ENCODE results near the gene ARHGDIB. TPM values are rescaled to one million over a fixed set of nuclear protein-coding genes. Genes with fewer than 3 reads are reported as not detected.
A peak's percentile ranks its signal among the peaks of the same experiment; 100 is the strongest.

Gene ARHGDIB
- total RNA-seq, 1 experiment from 2014 or later = 7.7 TPM

DNA sequence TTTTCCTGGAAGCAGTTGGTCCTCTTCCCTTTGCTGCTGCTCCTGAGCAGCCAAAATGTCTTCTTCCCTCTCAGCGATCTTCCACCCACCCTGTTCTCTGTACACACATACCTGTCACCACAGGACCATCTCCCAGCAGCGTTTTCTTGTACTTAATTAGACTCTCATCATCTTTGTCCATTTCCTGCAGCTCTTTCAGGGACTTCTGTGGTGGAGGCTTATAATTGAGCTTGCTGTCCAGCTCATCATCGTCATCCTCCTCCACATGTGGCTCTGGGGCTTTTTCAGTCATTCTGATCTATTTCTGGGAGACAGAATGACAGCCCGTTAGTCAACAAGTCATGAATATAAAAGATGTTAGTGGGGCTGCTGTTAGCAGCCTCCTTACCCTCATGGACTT, 11.0 kb downstream of the ARHGDIB start:
- no peaks in the 10 kb centered on the region for H3K9me3 Mint-ChIP-seq (ENCODE audit: unreplicated experiment)
- intact Hi-C loops (cut with micrococcal nuclease) = no loop called here
- ChIA-PET CTCF (interaction anchor here (1.5 to 1.7 kb wide), 2 partner anchors 31 to 103 kb away, joined by 3 read pairs; no protein-coding TSS in a partner anchor), POLR2A (no interaction called here)
- H3K27ac Mint-ChIP-seq (ENCODE audit: low read depth, unreplicated experiment) = peak overlapping the region; percentile 77
- peaks cover 6% of the 10 kb centered on the region for H3K36me3 Mint-ChIP-seq (ENCODE audit: insufficient read depth, unreplicated experiment)
- TF ChIP-seq, protein P1, sequence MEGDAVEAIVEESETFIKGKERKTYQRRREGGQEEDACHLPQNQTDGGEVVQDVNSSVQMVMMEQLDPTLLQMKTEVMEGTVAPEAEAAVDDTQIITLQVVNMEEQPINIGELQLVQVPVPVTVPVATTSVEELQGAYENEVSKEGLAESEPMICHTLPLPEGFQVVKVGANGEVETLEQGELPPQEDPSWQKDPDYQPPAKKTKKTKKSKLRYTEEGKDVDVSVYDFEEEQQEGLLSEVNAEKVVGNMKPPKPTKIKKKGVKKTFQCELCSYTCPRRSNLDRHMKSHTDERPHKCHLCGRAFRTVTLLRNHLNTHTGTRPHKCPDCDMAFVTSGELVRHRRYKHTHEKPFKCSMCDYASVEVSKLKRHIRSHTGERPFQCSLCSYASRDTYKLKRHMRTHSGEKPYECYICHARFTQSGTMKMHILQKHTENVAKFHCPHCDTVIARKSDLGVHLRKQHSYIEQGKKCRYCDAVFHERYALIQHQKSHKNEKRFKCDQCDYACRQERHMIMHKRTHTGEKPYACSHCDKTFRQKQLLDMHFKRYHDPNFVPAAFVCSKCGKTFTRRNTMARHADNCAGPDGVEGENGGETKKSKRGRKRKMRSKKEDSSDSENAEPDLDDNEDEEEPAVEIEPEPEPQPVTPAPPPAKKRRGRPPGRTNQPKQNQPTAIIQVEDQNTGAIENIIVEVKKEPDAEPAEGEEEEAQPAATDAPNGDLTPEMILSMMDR (IDR thresholded peaks at IDR 0.05; ENCODE audit: unreplicated experiment) = no peak
- BruUV-seq (replicated peaks) = no TSS peak
- no peak overlapping the region for H3K4me3 Mint-ChIP-seq (ENCODE audit: unreplicated experiment)
- H3K27me3 Mint-ChIP-seq (ENCODE audit: insufficient read depth, unreplicated experiment) = no peaks in the 10 kb centered on the region
- H3K4me1 Mint-ChIP-seq (ENCODE audit: insufficient read depth, unreplicated experiment) = peaks cover 50% of the 10 kb centered on the region
- no peak for DNase-seq (ENCODE audit: unreplicated experiment)

DNA sequence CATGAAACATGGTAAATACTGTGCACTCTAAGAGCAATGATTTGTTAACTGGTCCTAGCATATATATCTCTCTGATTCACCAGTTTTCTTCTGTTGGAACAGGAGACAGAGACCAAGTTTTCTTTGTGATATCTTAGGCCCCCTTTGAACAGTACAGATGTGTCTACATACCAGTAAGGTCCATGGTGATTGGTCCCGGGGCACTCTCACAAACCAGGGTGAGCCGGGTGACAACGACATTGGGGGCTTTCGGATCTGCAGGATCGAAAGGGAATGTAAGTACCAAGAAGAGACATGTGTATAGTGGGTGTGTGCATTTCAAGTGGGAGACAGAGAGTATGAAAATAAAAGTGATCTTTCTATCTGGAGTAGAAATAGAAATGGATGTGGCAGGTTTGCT, 11.8 kb downstream of the ARHGDIB start:
- Mint-ChIP-seq H3K27ac (ENCODE audit: low read depth, unreplicated experiment) (peak overlapping the region; percentile 77), H3K9me3 (ENCODE audit: unreplicated experiment) (no peaks in the 10 kb centered on the region), H3K36me3 (ENCODE audit: insufficient read depth, unreplicated experiment) (peaks cover 6% of the 10 kb centered on the region), H3K4me1 (ENCODE audit: insufficient read depth, unreplicated experiment) (peaks cover 50% of the 10 kb centered on the region), H3K4me3 (ENCODE audit: unreplicated experiment) (no peak overlapping the region), H3K27me3 (ENCODE audit: insufficient read depth, unreplicated experiment) (no peaks in the 10 kb centered on the region)
- intact Hi-C loops (cut with micrococcal nuclease) = no loop called here
- TF ChIP-seq, protein P1 (IDR thresholded peaks at IDR 0.05; ENCODE audit: unreplicated experiment) = no peak
- ChIA-PET CTCF (no interaction called here), POLR2A (no interaction called here)
- BruUV-seq (replicated peaks) = no TSS peak
- no peak for DNase-seq (ENCODE audit: unreplicated experiment)

DNA sequence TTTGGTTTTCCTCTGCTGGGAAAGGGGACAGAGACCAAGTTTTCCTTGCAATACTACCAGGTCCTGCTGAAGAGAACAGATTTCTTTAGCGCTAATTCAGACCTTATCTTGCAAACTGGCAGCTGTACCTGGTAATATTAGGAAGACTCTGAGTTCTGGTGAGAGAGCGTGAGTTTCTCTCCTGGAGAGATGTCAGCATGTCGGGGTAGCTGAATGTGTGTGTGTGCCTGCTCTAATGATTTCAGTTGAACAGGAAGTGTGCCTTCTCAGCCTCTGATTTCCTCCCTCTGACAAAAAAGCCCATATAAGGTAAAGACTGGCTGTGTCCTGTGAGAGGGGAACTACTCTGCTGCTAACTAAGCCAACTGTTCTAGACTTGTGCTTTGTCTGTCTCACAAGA, 12.7 kb downstream of the ARHGDIB start:
- Mint-ChIP-seq H3K4me1 (ENCODE audit: insufficient read depth, unreplicated experiment) (peaks cover 46% of the 10 kb centered on the region), H3K36me3 (ENCODE audit: insufficient read depth, unreplicated experiment) (peaks cover 7% of the 10 kb centered on the region), H3K27ac (ENCODE audit: low read depth, unreplicated experiment) (peak overlapping the region; percentile 77), H3K27me3 (ENCODE audit: insufficient read depth, unreplicated experiment) (no peaks in the 10 kb centered on the region), H3K9me3 (ENCODE audit: unreplicated experiment) (no peaks in the 10 kb centered on the region), H3K4me3 (ENCODE audit: unreplicated experiment) (no peak overlapping the region)
- no TSS peak for BruUV-seq (replicated peaks)
- intact Hi-C loops (cut with micrococcal nuclease) = no loop called here
- TF ChIP-seq, protein P1 (IDR thresholded peaks at IDR 0.05; ENCODE audit: unreplicated experiment) = no peak
- DNase-seq (ENCODE audit: unreplicated experiment) = no peak
- ChIA-PET CTCF (interaction anchor here (0.7 kb wide), 2 partner anchors 13 to 42 kb away, joined by 3 to 4 read pairs; no protein-coding TSS in a partner anchor), POLR2A (interaction anchor here (0.6 to 0.9 kb wide), 4 partner anchors 10 to 211 kb away, joined by 3 to 4 read pairs (median 3); no protein-coding TSS in a partner anchor)

DNA sequence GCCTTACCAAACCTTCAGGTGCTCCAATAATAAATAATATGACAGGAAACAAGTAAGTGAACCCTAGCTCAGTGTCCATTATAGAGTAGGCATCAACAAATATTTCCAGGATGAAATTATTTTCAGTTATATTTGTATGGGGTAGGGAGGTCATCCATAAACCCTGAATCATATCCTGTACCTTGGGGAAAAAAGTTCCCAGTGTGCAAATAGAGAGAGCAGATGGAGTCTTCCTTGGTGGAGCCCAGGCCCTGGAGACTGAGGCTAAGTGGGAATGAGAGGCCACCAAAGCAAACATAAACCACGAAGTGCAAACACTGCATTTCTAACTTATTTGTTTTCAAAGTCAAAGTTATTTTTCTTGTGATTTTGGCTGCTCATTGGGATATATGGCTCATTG, 14.5 kb downstream of the ARHGDIB start:
- no peak for DNase-seq (ENCODE audit: unreplicated experiment)
- POLR2A ChIA-PET = interaction anchor here (0.9 to 1.1 kb wide), 2 partner anchors 11 to 13 kb away, joined by 3 read pairs; no protein-coding TSS in a partner anchor
- H3K27ac Mint-ChIP-seq (ENCODE audit: low read depth, unreplicated experiment) = peak overlapping the region; percentile 70
- no TSS peak for BruUV-seq (replicated peaks)
- H3K27me3 Mint-ChIP-seq (ENCODE audit: insufficient read depth, unreplicated experiment) = no peaks in the 10 kb centered on the region
- TF ChIP-seq, protein P1 (IDR thresholded peaks at IDR 0.05; ENCODE audit: unreplicated experiment) = no peak
- no peak overlapping the region for H3K4me3 Mint-ChIP-seq (ENCODE audit: unreplicated experiment)
- peaks cover 37% of the 10 kb centered on the region for H3K4me1 Mint-ChIP-seq (ENCODE audit: insufficient read depth, unreplicated experiment)
- no peaks in the 10 kb centered on the region for H3K9me3 Mint-ChIP-seq (ENCODE audit: unreplicated experiment)
- intact Hi-C loops (cut with micrococcal nuclease) = no loop called here
- H3K36me3 Mint-ChIP-seq (ENCODE audit: insufficient read depth, unreplicated experiment) = peaks cover 21% of the 10 kb centered on the region
- CTCF ChIA-PET = no interaction called here

All from MCF 10A (cell line).